K562 (cell line): Measurements from ENCODE around the gene MEA1. TPM values are rescaled to one million over a fixed set of nuclear protein-coding genes. Genes with fewer than 3 reads are reported as not detected.

ENCODE experiments used
- BMI1 ChIP-seq: fragments of 150-350 bp; IDR thresholded peaks from 2 replicates; pipeline ENCODE4 v1.6.1; 2014; ENCODE audit warnings: low read length
- BRF1 ChIP-seq: IDR thresholded peaks from 3 replicates; pipeline ENCODE4 v1.6.1; 2011; ENCODE audit warnings: borderline replicate concordance, mild to moderate bottlenecking; ENCODE audit not compliant: insufficient read length; ENCODE audit errors: extremely low read depth
- C11orf30 ChIP-seq: fragments of 450-650 bp; IDR thresholded peaks from 2 replicates; pipeline ENCODE4 v1.6.1; 2016; ENCODE audit warnings: low read depth, mild to moderate bottlenecking
- CBFA2T3 ChIP-seq: fragments of 450-650 bp; IDR thresholded peaks from 2 replicates; pipeline ENCODE4 v1.6.1; 2017
- DMBX1 ChIP-seq: fragments of 250-450 bp; sonication (Bioruptor Pico); IDR thresholded peaks from 2 replicates; pipeline ENCODE4 v1.8.0; 2022; ENCODE audit warnings: inconsistent platforms, mild to moderate bottlenecking, moderate library complexity, borderline replicate concordance
- HBP1 ChIP-seq: fragments of 450-650 bp; formaldehyde crosslinking; IDR thresholded peaks from 2 replicates; pipeline ENCODE4 v1.4.0; 2022; ENCODE audit warnings: missing genetic modification characterization
- RBM34 ChIP-seq: fragments of 200-400 bp; formaldehyde crosslinking; IDR thresholded peaks from 2 replicates; pipeline ENCODE4 v1.6.1; 2018; ENCODE audit warnings: low read length, borderline replicate concordance; ENCODE audit not compliant: insufficient read depth
- SMAD1 ChIP-seq: fragments of 150-350 bp; IDR thresholded peaks from 2 replicates; pipeline ENCODE4 v1.6.1; 2014; ENCODE audit warnings: low read length, low read depth; ENCODE audit not compliant: partially characterized antibody
- ZBTB11 ChIP-seq, 3 experiments: fragments of 200-800 bp in 1 of 3; fragments of 250-450 bp in 1 of 3; fragments of 450-650 bp in 1 of 3; sonication (Bioruptor Pico) in 1 of 3; sonication (Bioruptor generic) in 1 of 3; formaldehyde crosslinking in 1 of 3; IDR thresholded peaks; 2 replicates each; pipeline versions ENCODE4 v1.6.1 to v1.8.0; 2016 to 2022; ENCODE audit warnings: mild to moderate bottlenecking in 2 of 3, missing genetic modification characterization in 2 of 3, missing compliant biosample characterization in 1 of 3, moderate library complexity in 1 of 3
- ZBTB9 ChIP-seq: fragments of 450-650 bp; formaldehyde crosslinking; IDR thresholded peaks from 2 replicates; pipeline ENCODE4 v1.4.0; 2020; ENCODE audit warnings: mild to moderate bottlenecking, moderate library complexity
- ZNF277 ChIP-seq: fragments of 250-450 bp; sonication (Bioruptor Pico); IDR thresholded peaks from 2 replicates; pipeline ENCODE4 v1.8.0; 2022; ENCODE audit warnings: inconsistent platforms, mild to moderate bottlenecking, moderate library complexity, borderline replicate concordance
- ZNF551 ChIP-seq: fragments of 250-450 bp; sonication (Bioruptor Pico); IDR thresholded peaks from 2 replicates; pipeline ENCODE4 v1.5.0; 2021; ENCODE audit warnings: mild to moderate bottlenecking, moderate library complexity
- ZNF583 ChIP-seq: fragments of 250-450 bp; sonication (Bioruptor Pico); IDR thresholded peaks from 2 replicates; pipeline ENCODE4 v1.4.0; 2020
- polyA plus RNA-seq, 8 experiments: library from polyadenylated mRNA; depleted of rRNA in 4 of 8; stranded (reverse) in 5 of 8; unstranded in 3 of 8; fragments of >200 nt; fragmentation: Nextera tagmentation in 2 of 8; fragmentation: Illumina TruSeq in 1 of 8; extraction: Ambion mirVana in 2 of 8; extraction: Trizol in 1 of 8; gene quantifications; 2 replicates each; pipeline versions ENCODE4 v1.2.1 to v1.2.3, GENCODE V29; 2011 to 2014; ENCODE audit warnings: inconsistent platforms in 1 of 8, missing spikeins in 1 of 8
- total RNA-seq, 7 experiments: library from RNA; depleted of rRNA in 6 of 7; stranded (reverse); fragments of >200 nt in 6 of 7; fragmentation: Illumina TruSeq in 2 of 7; extraction: Trizol in 2 of 7; gene quantifications; 2 replicates each; pipeline versions ENCODE4 v1.2.1 to v1.2.3, GENCODE V29; 2011 to 2021; ENCODE audit warnings: low replicate concordance in 1 of 7

MEA1 gene
- total and polyA plus RNA-seq, 9 of the 15 experiments (the other 6 are each of a cell fraction or from before 2014, with no cell fraction given) = 86.8 to 210 (median 152) TPM

GRCh38 chr6:42978839-42979522 is 34.8 kb downstream of the MEA1 start, which contains the start of gene PEX6 (continued):
- TF ChIP-seq HBP1 (CRISPR knock-in tag) (no peak), CBFA2T3 (no peak), ZNF551 (CRISPR knock-in tag) (no peak), ZBTB9 (CRISPR knock-in tag) (peak; percentile 36; the same call in 1 of the 2 replicates), BRF1 (no peak), ZNF583 (CRISPR knock-in tag) (no peak), ZNF277 (CRISPR knock-in tag) (no peak), C11orf30 (peak; percentile 89), BMI1 (no peak), SMAD1 (no peak), RBM34 (no peak), ZBTB11 (CRISPR knock-in tag; IDR thresholded peaks at IDR 0.05) (peak in 2 of 3 experiments; percentile 61 to 91; a peak in 3 of 6 replicates), DMBX1 (CRISPR knock-in tag) (peak; percentile 23; the same call in 1 of the 2 replicates)
